GM19467 (cell line): Measurements from ENCODE around the gene TRUB1.
A peak's percentile ranks its signal among the peaks of the same experiment; 100 is the strongest.
"Not testable (repeated sequence)": the region's sequence is repeated elsewhere in the genome, so short reads cannot be mapped to it uniquely, and the experiment has no call there.

Experiments used
- ATAC-seq: cut with Tn5 transposase; IDR thresholded peaks from one replicate; pipeline ENCODE4 v1.9.1; 2021; ENCODE audit warnings: mild to moderate bottlenecking, moderate library complexity; ENCODE audit not compliant: unreplicated experiment

TRUB1 gene

DNA sequence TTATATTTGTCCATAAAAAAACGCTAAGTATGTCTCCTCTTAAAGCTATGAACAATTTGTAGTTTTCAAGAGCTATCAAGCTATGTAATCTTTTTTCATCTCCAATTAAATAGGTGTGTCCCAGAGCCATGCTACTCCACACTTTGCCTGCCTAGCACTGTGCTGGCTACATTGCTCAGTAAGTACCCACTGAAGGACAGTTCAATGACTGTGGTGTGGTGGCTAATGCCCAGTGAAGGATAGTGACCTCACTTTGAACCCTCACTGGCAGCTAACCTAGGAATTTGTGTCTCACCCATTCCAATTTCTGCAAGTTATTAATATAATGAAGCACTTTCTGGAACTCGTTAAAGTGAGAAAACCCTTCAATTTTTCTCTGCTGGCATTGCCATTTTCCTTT is 14.4 kb upstream of the TRUB1 start:
- ATAC-seq: no peak

DNA sequence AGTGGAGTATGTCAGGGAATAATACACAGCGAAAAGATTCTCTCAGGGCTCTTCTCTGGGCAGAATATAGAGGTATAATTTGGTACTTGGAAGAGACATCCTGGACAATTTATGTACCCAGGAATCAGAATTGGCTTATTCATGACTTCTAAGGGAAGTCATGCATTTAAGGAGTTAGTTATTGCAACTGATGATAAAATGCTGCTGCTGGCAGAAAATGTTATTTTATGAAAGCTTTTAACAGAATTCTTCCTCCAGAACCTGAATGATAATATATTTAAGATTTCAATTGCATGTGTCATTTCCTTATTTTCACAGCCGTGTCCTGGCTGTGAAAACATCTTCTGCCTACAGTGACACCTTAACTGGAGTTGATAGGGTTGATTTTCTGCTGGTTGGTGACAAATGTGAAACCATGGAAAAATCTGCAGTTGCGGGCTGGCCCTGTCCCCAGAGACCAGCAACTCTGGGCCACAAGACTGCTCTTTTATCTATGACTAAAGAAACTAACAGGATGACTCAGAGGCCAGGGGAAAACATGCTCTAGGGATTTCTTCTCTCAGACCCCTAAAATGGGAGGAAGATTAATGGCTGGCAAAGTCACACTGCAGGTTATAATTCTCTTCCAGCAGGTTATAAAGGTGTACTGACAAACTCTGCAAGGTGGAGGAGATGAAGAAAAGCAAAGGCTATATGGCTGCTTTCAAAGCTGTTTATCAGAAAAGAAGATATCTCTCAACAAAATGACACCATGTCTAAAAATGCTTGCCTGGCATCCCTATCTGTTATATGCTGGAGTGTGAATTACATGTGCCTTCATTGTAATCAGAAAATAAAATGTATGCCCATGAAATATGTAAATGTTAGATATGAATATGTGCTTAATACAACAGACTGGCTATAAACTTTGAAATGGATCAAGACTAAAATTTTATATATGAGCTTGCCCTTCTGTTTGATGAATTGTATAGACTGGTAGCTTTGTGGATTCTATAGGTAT is 12.1 kb upstream of the TRUB1 start:
- ATAC-seq: peak; percentile 75

DNA sequence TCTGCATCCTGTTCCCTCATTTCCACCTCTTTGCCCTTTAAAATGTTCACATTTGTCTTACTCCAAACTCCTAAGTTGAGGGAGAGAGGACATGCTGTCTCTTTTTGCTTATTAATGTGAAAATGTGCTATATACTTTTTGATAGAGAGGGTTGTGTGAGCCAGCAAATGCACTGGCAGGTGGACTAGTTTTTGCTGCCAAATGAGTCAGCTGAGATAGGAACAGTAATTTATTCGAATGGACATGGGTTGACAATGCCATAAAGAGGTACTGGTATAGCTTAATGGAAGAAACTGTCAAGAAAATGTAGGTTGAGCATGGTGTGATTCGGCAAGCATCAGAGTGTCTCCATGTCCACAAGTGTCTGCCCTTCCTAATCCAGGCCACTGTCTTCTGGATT is 9.2 kb upstream of the TRUB1 start:
- no peak for ATAC-seq

DNA sequence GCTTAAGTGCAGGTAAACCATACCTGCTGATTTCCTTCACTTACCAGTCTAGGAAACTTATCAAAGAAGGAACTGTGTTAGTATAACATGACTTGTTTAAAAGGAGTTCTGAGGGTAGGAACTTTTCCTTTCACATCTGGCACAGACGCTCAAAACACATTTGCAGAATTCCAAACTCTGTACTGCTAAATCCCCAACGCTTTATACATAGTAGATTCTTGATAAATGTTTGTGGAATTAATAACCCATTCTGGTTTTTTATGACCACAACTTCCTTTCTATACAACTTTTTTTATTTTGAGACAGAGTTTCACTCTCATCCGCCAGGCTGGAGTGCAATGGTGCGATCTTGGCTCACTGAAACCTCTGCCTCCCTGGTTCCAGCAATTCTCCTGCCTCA is 7.7 kb upstream of the TRUB1 start:
- ATAC-seq: no peak

DNA sequence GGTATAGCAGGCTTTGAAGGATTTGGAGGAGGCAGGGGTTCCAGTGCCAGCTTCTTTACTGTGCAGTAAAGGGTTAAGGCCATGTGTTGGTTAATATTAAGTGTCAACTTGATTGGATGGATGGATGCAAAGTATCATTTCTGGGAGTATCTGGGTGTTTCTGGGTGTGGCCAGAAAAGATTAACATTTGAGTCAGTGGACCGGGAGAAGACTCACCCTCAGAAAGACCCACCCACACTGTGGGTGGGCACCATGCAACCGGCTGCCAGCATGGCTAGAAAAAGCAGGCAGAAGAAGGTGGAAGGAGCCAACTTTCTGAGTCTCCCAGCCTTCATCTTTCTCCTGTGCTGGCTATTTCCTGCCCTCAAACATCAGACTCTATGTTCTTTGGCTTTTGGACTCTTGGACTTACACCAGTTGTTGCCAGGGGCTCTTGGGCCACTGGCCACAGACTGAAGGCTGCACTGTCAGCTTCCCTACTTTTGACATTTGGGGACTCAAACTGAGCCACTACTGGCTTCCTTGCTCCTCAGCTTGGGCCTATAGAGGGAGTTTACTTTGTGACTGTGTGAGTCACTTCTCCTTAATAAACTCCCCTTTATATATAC is 6.8 kb upstream of the TRUB1 start:
- no peak for ATAC-seq

DNA sequence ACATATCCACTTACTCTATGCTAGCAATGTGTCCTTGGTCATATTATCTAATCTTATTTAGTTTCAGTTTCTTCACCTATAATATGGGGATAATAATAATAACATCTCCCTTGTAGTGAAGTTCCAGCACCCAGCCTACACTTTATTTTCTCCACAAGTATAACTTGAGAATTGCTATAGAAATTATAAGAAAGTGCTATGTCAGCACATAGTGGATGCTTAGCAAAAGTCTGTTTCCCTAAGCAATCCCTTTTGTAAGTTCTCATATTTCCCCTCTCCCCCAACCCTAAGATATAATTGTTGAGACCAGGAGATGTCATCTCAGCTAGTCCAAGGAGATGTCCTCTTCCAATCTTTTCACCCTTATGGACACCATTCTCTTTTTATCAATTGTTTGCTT is 5.8 kb upstream of the TRUB1 start:
- ATAC-seq: no peak

DNA sequence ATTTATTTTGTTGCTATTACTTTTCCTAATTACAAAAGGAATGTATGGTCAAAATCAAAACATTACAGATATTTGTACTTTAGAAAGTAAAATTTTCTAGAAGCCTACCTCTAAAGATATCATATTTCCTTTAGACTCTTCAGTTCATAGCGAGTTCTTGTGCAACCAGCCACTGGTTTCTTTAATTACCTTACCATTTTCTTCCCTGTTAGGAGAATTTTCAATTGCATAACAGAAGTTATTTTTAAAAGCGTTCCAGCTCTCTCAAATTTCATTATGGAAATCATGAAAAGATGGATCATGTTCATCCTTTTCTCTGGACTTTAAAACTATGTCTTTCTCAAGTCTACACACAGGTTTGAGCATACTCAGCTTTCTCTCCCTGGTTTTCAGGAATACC is 5.0 kb upstream of the TRUB1 start:
- no peak for ATAC-seq

DNA sequence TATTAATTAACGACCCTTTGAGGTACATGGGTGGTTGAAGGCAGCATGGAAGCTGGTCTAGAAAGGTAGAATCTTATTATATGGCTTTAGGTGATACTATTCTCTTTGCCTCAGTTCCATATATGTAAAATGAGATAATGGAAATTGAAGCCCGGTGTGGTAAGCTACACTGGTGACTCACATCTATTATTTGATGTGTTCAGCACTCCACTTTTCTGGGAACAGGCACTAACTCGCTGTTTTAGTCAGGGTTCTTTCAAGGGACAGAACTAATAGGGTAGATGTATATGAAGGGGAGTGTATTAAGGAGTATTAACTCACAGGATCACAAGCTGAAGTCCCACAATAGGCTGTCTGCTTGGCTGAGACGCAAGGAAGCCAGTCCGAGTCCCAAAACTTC is 4.4 kb upstream of the TRUB1 start:
- no peak for ATAC-seq

DNA sequence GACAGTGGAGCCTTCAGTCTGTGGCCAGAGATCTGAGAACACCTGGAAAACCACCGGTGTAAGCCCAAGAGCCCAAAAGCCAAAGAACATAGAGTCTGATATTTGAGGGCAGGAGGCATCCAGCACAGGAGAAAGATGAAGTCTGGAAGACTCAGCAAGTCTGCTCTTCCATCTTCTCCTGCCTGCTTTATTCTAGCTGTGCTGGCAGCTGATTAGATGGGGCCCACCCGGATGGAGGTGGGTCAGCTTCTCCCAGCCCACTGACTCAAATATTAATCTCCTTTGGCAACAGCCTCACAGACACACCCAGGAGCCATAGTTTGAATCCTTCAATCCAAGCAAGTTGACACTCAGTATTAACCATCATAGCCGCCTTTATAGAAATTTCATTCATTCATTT is 4.0 kb upstream of the TRUB1 start:
- not testable (repeated sequence) for ATAC-seq

DNA sequence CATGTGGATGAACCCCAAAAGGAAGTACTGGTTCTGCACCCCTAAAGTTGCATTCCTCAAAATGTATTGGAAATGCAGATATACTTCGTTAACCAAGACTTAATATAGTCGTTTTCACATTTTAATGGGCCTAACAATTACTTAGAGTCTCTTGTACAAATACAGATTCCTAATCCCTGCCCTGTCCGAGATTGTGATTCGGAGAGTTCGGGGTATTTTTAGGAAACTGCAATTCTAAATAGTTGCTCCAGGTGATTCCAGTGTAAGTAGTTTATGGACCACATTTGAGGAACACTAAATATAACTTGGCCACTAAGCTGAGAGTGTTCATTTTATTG is 830 bp downstream of the TRUB1 start:
- no peak for ATAC-seq

DNA sequence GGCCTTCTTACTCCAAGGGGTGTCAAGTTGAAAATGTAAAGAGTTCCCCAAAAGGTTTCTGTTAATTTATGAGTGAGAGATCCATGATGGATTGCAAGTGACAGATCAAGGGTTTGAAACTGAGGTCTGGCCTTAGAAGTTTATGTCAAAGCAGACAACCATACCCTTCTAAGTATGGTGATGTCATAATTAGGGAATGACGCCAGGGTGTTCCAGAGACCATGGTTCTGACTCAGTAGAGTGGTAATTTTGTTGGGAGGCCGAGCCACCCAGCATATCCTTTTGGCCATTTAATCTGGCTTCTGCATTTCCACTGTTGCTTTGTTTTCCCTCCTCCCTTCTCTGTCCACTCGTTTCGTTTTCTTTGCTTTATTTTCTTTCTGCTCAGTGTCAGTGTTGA is 2.7 kb downstream of the TRUB1 start:
- ATAC-seq: no peak

DNA sequence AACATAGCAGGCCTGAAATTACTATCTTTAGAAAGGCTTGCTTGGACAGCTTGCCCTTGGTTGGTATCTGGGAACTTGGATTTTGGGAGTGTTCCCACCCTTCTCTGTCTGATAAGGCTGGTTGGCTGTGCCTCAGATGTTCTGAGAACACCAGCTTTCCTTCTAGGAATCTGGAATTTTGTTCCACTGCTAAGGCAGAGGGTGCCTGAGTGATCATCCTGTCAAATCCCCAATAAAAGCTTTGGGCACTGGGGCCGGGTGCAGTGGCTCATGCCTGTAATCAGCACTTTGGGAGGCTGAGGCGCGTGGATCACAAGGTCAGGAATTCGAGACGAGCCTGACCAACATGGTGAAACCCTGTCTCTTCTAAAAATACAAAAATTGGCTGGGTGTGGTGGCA is 5.0 kb downstream of the TRUB1 start:
- ATAC-seq: no peak

DNA sequence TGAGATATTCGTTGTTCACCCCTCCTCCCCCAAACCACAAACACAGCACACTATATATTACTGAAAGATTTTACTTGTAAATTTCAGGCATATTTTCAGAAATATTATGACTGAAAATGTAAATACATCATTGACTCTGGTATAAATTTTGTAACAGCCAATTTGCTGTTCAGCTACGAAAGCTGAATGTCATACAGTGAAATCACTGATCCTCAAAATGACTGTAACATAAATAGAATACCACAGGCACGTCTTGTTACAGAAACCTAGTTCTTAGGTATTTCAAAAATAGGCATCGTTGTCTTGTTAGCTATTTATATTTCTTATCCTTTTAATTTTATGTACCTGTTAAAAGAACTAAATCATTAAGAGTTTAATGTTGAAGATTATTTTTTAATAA is 15.1 kb downstream of the TRUB1 start:
- no peak for ATAC-seq

DNA sequence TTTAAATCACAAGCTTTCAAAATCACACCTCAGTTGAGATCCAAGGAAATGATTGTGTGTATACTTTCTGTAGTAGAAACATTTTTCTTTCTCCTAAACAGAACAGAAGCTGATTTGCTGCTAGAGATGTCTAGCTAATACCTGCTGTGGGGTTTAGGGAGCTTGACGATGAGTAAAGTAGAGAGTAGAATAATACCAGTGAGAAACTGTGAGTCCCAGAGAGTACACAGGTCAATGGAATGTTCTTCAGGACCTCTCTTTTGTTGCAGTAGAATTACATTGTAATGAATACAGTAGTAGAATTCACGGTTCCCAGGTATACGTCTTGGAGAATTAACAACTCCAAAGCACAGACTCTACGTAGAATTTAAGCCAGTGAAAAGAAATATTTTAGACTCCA is 18.0 kb downstream of the TRUB1 start:
- no peak for ATAC-seq

DNA sequence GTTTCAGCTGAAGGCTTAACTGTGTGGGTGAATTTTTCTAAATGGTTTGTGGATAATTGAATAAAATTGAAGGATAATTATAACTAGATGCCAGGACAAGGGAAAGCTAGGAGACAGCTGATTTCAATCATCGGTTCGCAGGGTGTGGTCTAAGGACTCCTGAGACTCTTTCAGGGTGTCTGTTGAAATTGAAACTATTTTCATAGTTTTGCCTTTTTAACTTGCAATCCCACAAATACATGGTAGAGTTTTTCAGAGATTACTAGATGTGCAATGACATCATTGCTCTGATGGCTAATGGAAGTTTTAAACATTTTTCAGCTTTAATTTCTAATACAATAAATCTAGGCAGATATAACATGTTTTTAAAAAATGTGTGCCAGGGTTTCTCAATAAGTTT is 18.5 kb downstream of the TRUB1 start:
- ATAC-seq: peak; percentile 50

DNA sequence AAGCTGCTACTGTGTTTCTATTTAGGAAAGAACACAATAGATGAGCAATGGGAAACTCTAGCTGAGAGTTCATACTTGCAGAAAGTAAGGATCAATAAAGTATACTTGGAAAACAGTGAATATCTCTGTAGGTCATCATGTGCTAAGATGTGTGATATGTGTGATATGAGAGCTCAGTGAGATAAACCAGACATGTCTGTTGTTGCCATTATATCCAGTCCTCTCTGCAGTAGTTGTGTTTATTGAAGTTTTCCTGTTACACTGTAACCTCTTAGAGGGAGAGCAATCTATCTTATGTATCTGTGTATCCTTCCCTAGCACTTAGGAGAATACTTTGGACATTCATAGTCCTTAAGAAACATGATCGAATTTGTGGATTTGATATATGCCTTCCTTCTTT is 19.1 kb downstream of the TRUB1 start:
- no peak for ATAC-seq

DNA sequence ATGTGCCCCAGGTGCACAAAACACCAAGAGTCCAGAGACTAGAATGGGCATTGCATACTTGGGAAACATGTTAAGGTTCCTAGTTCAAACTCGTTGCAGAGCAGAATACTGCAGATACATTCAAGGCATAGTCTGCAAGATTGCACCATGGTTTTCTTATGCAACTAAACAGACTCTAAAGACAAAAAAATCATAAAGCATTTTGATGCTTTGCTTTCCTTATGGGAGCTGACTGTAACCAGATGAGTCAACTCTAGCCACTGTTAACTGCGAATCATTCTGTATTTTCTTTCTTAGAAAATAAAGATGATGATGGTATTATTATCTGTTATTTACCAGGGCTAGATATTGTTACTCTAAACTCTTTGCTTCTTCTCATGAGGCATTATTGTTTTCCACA is 19.7 kb downstream of the TRUB1 start:
- no peak for ATAC-seq

DNA sequence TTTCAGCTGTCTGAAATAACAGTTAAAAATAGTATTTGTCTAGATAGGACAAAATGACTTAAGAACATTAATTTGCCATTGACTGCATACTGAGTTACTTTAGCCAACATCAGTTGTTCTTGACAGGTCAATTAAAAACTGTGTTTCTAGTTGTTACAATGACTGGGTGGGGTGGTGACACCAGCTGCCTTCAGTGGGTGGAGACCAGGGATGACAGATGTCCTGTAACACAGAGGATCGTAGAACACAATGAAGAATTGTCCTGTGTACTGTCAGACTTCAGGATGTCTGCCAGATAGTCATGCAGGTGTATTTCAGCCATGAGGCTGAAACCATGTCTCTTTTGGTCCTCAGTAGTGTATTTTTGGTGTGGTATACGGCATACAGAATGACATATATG is 24.4 kb downstream of the TRUB1 start:
- ATAC-seq: no peak

DNA sequence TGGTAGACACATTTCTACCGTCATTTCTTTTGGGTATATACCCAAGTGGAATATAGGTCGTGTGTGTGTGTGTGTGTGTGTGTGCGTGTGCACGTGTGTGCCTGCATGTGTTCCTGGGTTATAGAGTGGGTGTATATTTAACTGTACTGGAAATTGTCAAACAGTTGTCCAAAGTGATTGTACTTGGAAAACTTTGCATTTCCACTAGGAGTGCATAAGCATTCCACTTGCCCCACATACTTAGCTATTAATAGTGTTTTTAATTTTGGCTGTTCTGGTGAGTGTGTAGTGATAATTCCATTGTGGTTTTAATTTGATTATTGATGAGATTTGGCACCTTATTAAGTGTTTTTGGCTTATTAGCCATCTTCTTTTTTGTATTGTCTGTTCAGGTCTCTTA is 25.9 kb downstream of the TRUB1 start:
- ATAC-seq: no peak

DNA sequence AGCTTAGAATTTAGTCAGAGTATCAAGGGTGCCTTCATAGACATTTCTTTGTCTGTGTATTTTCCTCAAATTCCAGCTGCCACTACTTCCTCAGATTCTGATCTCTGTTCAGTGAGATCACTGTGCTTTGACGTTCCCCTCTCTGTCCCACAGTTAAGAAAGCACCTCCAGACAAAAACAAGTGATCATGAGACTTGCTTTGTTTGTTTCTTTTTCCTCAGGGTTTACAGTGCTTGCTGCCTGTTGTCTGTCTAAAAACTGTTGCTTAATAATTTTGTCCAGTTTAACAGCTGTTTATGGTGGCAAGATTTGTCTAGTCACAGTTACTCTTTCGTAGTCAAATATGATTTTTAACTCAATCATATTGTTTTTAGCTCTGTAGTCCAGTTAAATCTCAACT is 29.1 kb downstream of the TRUB1 start:
- no peak for ATAC-seq

DNA sequence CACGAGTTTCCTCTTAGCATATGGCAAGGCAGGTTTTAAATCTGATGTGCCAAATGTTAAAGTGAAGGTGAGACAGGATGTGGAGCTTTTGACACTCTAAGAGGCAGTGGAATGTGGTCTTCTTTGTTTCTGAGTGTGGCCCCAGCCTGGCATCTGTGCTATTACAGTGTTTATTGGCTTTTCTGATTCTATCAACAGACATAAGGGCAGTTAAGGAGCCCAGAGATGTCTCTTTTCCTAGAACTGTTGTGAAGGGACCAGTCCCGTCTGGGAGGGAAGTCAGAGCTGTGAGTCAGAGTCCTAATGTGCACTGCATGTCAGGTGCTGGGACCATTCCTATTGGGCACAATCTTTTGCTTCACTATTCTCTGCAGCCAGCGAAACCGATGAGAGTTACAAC is 32.5 kb downstream of the TRUB1 start:
- ATAC-seq: no peak

DNA sequence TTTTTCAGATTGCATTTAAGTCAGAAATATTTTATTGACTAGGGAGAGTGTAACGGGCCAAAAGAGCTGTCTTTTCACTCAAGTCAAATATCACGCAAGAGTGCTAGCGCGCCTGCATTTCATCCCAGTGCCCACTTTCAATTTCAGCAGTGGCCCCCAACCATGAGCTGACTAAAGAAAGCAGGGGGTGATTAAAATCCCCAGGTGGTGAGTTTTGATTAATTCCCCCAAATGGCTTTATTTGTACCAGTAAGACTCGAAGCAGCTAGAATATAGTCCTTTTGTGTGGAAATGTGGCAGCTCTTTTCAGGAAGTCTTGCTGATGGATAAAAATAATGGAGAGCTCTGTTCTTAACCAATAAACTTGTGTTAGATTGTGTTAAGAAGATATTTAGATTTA is 35.3 kb downstream of the TRUB1 start:
- no peak for ATAC-seq

DNA sequence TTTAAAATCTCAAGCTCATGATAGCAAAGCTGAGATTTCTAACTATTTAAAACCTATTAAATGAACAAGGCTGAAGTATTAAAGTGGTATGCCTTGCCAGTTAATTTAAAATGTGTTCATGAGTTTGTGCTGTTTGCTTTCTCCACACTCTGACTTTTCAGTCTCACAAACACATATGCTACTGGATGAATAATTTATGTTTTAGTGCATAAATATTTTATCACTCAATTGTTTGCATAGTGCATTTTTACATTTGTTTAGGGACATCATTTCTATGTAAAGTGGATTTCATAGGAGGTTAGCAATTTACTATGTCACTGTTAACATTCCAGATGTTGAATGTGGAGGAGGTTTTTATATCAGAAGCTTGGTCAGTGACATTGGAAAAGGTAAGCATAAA is 36.0 kb downstream of the TRUB1 start:
- ATAC-seq: no peak
